HG03342 (cell line): ENCODE results near the gene RAB40B.

Experiments
- ATAC-seq: cut with Tn5 transposase; IDR thresholded peaks from one replicate; pipeline ENCODE4 v1.9.1; 2021; ENCODE audit warnings: mild to moderate bottlenecking, moderate library complexity; ENCODE audit not compliant: unreplicated experiment

RAB40B gene

DNA sequence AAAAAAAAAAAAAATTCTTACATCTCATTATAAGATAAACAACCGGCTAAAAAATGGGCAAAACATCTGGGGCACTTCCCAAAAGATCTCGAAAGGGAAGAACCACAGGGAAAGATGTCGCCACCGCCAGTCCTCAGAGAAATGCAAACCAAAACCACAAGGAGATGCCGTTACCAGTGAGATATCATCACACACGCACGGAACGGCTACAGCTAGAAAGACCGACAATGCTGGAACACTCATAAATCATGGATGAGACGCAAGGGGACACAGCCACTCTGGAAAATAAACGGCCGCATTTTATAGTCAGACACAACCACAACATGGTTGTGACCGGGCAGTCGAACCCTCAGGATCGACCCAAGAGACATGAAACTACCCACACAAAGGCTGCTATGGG is 74.8 kb downstream of the RAB40B start:
- no peak for ATAC-seq

DNA sequence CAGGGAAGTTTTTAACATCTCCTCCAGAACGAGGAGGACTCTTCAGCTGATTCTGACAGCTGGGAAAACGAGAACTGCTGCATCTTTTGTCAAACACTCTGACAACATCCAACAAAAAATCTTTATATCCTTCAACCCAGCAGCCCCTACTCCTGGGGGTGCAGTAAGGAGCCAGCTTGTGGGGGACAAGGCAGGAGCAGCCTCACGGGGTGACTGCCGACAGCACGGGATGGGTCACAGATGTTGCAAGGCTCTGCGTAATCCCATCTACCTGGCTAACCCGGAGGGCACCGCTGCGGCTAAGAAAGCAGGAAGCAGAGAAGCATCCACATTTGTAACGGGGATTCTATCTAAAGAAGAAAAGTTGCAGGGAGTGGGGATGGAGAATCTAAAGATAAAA is 78.9 kb downstream of the RAB40B start:
- no peak for ATAC-seq

DNA sequence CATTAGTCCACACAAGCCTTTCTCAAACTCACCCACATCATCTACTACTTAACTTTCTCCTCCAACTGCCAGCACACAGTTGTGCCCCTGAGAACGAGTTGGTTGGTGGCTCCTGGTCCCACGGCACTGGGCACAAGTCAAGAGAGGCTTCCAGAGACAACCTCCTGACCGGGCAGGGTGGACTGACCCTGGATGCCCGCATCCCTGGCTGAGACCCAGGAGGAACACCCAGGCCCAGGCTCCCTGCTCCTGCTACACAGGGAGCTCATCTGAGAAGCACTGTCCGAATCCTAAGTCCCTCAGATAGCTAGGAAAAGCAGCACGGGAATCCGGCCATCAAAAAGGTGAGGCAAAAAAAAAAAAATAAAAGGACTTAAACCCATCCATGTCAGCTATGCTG is 79.3 kb downstream of the RAB40B start:
- no peak for ATAC-seq

DNA sequence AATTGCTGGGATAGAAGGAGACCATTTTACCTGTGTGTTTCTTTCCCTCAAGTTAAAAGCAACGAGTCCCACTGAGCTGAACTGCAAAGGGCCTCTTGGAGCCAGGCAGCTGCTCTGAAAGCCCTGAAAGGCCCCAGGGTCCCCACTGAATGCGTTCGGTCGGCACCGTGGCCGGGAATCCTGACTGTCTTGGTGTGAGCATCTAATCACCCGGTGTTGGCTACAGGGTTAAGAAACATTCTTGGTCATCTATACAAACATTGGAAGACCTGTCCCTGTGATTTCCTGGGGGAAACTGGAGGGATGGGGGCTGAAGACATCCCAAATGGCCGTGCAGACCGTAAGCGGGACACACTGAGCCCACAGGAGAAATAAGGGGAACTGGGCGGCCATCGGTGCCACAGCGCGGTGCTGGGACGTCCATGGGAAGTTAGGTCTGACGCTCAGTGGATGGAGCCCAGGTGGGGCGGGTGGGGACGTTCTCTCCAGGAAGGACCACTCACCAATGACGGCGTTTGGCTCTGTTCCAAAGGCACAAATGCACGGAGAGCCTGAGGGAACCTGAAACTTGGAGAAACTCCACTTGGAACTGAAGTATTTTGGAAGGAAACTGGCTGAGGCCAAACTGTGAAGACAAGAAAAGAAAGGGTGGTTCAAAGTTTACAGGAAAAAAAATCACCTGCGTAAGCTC is 82.3 kb downstream of the RAB40B start:
- ATAC-seq = no peak

DNA sequence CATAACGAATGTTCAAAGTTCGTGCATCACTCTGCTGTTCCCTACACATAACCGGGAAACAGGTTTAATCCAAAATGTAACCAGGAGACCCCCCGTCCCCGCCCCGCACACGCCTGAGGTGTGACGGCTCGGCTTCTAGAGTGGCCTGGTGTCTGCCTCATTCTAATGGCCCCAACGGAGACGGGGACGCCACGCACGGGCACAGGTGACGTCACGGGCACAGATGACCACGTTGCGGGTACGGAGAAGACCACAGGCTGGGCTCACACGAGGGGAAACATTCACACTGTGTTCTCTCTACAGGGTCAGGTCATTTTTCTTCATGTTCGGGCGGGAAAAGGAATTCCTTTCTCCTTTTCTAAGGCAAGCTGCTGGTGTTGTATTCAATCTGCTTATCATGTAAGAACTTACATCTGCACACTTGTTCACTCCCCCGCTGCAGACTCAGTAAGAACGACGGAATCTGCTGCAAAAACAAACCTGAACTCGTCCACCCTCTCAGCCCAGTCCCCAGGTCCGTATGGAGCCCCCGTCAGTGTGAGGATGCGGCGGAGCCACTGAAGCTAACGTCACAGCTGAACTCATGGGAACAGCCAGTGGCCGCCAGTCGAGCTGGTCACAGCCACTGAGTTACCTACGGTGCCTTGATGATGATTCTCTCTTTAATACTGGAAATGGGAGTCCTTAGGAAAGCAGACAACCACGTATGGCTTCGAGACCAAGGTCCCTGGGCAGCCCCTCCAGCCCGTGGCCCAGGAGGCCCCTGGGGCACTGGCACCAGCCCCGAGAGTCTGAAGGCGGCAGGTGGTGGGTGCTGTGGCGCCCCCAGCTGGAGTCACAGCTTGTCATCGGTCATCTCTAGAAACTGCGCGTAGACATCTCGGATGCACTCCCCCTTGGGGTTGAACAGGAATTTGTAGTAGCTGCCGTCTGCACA is 83.1 kb downstream of the RAB40B start:
- ATAC-seq = no peak

DNA sequence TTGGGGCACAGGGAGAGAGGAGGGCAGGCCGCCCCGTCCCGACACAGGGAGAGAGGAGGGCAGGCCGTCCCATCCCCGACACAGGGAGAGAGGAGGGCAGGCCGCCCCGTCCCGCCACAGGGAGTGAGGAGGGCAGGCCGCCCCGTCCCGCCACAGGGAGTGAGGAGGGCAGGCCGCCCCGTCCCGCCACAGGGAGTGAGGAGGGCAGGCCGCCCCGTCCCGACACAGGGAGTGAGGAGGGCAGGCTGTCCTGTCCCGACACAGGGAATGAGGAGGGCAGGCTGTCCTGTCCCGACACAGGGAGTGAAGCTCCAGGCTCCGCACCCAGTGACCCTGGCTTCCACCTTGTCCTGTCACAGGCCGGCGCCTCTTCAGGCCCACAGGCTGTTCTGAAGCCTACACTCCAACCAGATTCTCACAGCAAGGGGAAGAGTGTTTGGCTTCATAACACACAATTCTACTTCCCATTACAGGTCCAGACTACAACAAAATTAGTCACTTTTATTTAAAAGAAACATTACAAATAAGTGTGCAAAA is 84.3 kb downstream of the RAB40B start:
- no peak for ATAC-seq

DNA sequence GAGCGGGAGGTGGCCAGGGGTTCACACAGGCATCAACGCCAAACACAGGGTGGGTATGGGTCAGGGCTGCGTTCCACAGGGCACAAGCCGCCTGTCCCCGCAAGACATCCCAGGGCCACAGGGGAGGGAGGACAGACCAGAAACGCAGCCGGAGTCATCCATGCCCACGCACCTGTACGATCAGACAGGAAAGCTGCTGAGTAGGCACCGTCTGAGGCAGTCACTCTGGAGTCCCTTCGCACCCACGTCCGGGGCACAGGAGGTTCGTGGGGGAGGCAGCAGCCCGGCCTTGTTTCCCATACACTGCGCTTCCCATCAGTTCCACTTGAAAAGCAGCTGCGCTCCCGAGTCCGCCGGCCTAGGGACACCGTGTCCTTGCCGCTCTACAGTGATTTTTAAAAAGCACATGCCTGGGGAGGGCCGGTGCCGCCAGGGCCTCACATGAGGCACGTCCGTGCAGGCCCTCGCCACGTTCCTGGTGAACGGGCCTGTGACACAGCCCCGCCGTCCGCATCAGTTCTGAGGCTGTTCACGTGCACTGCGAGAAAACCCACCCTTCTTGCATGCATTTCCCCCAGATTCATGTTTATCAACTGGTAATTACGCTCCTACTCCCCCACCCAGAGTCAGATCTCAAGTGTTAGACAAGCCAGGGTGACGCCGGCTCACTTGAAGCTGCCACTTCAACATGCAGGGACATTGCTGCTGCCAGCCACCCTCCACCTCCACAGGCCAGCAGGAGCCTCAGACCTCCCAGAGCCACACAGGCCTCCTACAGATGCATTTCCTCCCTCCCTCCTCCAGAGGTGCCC is 85.0 kb downstream of the RAB40B start:
- no peak for ATAC-seq

DNA sequence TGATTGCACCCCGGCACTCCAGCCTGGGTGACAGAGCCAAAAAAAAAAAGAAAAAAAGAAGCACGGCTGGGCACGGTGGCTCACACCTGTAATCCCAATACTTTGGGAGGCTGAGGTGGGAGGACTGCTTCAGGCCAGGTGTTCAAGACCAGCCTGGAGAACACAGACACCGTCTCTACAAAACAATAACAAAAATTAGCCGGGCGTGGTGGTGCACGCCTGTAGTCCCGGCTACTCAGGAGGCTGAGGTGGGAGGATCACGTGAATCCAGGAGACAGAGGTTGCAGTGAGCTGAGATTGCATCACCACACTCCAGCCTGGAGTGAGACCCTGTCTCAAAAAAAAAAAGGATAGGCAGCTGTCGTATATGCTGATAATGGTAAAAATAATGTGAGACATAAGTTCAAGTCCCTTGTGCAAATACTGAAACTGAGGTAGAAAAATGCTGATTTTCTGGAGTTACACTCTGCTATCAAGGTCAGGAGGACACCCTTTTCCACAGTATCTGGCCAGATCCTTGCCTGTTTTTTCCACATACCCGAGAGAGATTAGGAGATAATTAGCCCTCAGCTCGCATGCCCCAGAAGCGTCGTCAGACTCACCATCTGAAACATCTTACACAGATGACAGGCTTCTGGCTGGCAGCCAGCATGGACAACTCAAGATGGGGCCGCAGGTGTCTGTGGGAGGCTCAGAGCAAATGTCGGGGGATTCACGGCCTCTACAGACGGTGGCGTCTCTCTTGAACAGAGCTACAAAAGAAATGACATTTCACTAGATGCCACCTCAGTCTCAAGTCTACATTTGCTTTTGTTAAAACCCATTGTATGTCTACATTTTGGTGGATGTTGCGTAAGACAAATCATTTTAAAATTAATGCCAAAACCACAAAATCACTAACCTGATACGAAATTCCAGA is 87.1 kb downstream of the RAB40B start:
- no peak for ATAC-seq

DNA sequence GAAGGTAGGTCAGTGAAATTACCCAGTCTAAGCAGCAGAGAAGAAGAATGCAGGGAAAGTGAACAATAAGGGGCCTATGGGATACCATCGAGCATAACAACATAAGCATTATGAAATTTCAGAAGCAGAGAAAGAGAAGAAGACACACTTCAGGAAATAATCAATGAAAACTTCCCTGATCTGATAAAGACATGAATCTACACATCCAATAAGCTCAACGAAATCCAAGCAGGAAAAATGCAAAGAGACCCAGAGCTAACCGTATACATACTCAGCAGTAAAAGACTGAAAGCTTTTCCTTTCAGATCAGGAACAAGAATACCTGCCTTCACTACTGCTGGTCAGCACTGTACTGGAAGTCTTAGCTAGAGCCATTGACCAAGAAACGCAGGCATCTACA is 88.8 kb downstream of the RAB40B start:
- ATAC-seq = no peak

DNA sequence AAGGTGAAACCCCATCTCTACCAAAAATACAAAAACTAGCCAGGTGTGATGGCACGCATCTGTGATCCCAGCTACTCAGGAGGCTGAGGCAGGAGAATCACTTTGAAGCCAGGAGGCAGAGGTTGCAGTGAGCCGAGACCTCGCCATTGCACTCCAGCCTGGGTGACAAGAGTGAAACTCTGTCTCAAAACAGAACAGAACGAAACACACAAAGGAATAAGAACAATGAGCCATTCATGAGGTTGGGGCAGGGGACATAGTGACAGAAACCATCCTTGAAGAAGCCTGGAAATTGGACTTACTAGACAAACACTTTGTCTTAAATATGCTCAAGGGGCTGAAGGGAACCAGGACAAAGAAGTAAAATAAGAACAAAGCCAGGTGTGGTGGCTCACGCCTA is 89.7 kb downstream of the RAB40B start:
- ATAC-seq = no peak

DNA sequence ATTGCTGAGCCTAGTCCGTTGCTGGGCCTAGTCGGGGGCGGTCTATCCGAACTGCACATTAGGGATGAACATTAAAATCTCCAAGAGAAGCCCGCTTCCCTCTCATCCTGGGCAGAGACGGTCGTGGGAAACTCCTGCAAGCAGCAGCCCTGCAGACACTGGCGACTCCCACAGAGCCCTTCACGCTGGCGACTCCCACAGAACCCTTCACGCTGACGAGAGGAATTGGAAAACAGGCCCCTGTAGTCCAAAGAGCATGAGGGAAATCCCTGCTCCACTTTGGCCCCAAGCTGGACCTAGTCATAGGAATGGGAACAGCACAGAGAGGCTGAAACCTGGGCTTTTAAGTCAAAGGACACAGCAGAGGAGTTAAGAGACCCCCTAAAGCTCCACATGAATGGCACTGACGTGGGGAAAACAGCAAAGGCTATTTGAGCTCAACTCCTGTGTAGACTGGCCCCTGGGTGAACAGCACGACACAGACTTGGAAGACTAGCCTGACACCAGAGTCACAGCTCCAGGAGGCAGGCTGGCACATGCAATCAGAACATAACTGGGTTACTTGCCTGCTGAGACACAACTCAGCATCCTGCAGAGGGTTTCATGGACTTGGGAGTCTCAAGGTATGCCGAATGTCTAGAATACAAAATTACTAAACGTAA is 92.4 kb downstream of the RAB40B start:
- ATAC-seq = no peak
